Measurements from ENCODE around the gene ADAM12. TPM values are rescaled to one million over a fixed set of nuclear protein-coding genes. Genes with fewer than 3 reads are reported as not detected.

ADAM12 gene
- total and polyA plus RNA-seq, 2 of the 13 experiments (the other 11 are each of a cell fraction or from before 2014, with no cell fraction given): not detected

GRCh38 chr10:126166797-126167196, 221.5 kb downstream of the ADAM12 start (continued):
- TF ChIP-seq ZNF407 (CRISPR knock-in tag; IDR thresholded peaks at IDR 0.05; ENCODE audit: not compliant biosample characterization): no peak
- TF ChIP-seq ZNF609 (CRISPR knock-in tag; IDR thresholded peaks at IDR 0.05; ENCODE audit: borderline replicate concordance): no peak
